Thyroid gland (tissue), 4 donors: Measurements from ENCODE around the gene PMP22.

ENCODE experiments used
- POLR2A ChIP-seq, 2 donors: fragments of 450-650 bp; IDR thresholded peaks; one replicate each; pipeline ENCODE4 v1.6.1; 2017; ENCODE audit warnings: antibody characterized with exemption in 2 of 2, mild to moderate bottlenecking in 2 of 2, moderate library complexity in 1 of 2
- TF ChIP-seq, protein P1 (sequence below), 6 experiments: fragments of 200-600 bp in 3 of 6; fragments of 450-650 bp in 3 of 6; sonication (generic) in 3 of 6; IDR thresholded peaks; one replicate each; pipeline ENCODE4 v1.5.1; 2016 to 2019; ENCODE audit warnings: antibody characterized with exemption in 6 of 6, mild to moderate bottlenecking in 2 of 6, inconsistent platforms in 1 of 6, moderate library complexity in 1 of 6

DNA sequence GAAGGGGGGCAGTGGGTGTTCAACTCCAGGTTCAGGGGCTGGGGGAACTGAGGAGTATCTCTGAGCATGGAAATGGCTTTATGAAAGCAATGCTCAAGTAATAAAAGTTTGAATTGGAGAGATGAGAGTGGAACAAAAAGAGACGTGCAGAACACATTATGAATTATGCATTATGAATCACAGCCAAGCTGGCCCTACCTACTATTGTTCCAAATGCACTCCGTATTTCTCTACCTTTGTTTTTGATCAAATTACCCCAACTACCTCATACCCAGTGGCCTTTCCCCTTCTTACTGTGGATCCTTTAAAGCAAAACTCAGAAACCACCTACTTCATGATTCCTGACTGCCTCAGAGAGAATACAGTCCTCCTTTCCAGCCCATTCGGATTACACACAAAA, 38.1 kb upstream of the PMP22 start:
- no peak for TF ChIP-seq POLR2A (IDR thresholded peaks at IDR 0.05)
- TF ChIP-seq, protein P1, sequence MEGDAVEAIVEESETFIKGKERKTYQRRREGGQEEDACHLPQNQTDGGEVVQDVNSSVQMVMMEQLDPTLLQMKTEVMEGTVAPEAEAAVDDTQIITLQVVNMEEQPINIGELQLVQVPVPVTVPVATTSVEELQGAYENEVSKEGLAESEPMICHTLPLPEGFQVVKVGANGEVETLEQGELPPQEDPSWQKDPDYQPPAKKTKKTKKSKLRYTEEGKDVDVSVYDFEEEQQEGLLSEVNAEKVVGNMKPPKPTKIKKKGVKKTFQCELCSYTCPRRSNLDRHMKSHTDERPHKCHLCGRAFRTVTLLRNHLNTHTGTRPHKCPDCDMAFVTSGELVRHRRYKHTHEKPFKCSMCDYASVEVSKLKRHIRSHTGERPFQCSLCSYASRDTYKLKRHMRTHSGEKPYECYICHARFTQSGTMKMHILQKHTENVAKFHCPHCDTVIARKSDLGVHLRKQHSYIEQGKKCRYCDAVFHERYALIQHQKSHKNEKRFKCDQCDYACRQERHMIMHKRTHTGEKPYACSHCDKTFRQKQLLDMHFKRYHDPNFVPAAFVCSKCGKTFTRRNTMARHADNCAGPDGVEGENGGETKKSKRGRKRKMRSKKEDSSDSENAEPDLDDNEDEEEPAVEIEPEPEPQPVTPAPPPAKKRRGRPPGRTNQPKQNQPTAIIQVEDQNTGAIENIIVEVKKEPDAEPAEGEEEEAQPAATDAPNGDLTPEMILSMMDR (IDR thresholded peaks at IDR 0.05), result no peak
